ENCODE data around the gene PTPRA.
A peak's percentile ranks its signal among the peaks of the same experiment; 100 is the strongest.
"Not testable (repeated sequence)": the region's sequence is repeated elsewhere in the genome, so short reads cannot be mapped to it uniquely, and the experiment has no call there.

Gene PTPRA

DNA sequence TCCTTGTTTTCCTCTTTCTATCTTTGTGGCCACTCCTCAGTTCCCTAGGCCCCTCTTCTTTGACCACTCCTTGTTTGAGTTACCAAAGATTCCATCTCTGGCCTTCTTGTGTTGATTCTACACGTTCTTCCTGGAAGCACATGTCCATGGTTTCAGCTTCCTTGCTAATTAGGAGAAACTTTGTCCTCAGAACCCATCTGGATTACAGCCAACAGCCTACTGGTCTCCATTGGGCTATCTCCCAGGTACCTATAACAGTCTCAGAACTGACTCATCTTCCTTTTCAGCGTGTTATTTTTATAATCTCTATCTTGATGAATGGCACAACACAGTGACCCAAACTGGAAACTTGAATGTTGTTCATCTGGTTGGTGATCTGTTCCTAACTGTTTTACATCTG lies 17.5 kb downstream of the PTPRA start:
- DNase-seq (ENCODE audit: insufficient read length) (no peak), FAIRE-seq (no peak)
- TF ChIP-seq POLR2A (IDR thresholded peaks at IDR 0.05; ENCODE audit: low read depth, low read length), result no peak

DNA sequence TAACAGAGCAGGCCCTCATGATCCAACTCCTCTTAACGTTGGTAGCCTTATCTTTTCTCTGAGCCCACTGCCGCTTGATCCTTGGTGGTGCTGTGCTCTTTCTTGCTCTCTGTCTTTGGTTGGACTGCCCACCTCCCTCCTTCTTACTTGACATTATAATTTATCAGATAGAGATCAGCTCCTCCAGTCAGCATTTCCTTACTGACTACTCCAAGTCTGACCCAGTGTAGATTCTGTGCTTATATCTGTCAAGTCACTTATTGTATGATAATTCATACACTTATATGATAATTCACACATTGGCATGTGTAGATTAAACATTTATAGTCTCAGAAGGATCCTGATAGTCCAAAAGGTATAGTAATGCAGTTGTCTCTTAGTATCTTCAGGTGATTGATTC lies 18.1 kb downstream of the PTPRA start:
- DNase-seq (ENCODE audit: insufficient read length), result no peak
- no peak for FAIRE-seq
- TF ChIP-seq TAF1 (IDR thresholded peaks at IDR 0.05; ENCODE audit: borderline replicate concordance, low read depth, low read length) (no peak), POLR2A (IDR thresholded peaks at IDR 0.05; ENCODE audit: low read depth, low read length) (no peak), POLR2AphosphoS5 (IDR thresholded peaks at IDR 0.05; ENCODE audit: low read depth, low read length) (no peak)

DNA sequence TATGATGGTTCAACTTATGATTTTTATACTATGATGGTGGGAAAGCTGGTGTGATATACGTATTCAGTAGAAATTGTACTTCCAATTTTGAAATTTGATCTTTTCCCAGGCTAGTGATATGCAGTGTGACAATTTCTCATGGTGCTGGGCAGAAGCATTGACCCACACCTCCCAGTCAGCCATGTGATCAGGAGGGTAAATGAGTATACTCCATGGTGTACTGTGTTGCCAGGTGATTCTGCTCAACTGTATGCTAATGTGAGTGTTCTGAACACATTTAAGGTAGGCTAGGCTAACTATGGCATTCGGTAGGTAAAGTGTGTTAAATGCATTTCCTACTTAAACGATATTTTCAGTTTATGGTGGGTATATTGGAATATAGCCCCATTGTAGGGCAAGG lies 19.1 kb downstream of the PTPRA start:
- no peak for DNase-seq (ENCODE audit: insufficient read length)
- TF ChIP-seq POLR2AphosphoS5 (IDR thresholded peaks at IDR 0.05; ENCODE audit: low read depth, low read length) (no peak), POLR2A (IDR thresholded peaks at IDR 0.05; ENCODE audit: low read depth, low read length) (no peak), TAF1 (IDR thresholded peaks at IDR 0.05; ENCODE audit: borderline replicate concordance, low read depth, low read length) (no peak)
- FAIRE-seq, result no peak

DNA sequence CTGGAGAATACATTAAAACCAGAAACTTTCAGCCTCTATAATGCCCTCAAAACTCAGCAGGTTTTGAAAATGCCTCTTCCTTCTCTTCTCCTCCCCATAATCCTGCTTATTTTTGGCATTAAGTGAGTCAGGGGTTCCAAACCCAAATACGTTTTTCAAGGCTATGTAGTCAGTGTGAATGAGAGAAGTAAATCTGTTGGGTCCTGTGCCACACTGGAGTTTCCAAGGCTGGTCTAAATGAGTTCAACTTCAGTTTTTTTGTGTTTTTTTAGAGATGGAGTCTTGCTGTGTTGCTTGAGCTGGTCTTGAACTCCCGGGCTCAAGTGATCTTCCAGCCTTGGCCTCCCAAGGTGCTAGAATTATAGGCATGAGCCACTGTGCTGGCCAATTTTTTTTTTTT lies 20.9 kb downstream of the PTPRA start:
- TF ChIP-seq POLR2AphosphoS5 (IDR thresholded peaks at IDR 0.05; ENCODE audit: low read depth, low read length) (no peak), TAF1 (IDR thresholded peaks at IDR 0.05; ENCODE audit: borderline replicate concordance, low read depth, low read length) (no peak), POLR2A (IDR thresholded peaks at IDR 0.05; ENCODE audit: low read depth, low read length) (no peak)
- DNase-seq (ENCODE audit: insufficient read length), result no peak
- FAIRE-seq, result no peak

DNA sequence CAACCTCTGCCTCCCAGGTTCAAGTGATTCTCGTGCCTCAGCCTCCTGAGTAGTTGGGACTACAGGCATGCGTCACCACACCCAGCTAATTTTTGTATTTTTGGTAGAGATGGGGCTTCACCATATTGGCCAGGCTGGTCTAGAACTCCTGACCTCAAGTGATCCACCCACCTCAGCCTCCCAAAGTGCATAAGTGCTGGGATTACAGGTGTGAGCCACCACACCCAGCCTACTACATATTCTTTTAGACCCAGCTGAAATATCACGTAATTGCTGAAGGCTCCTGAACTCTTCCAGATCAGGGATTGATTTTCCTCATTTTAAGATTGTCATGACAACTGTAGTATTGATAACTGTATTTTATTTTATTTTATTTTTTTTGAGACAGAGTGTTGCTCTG lies 21.9 kb downstream of the PTPRA start:
- FAIRE-seq, result not testable (repeated sequence)

DNA sequence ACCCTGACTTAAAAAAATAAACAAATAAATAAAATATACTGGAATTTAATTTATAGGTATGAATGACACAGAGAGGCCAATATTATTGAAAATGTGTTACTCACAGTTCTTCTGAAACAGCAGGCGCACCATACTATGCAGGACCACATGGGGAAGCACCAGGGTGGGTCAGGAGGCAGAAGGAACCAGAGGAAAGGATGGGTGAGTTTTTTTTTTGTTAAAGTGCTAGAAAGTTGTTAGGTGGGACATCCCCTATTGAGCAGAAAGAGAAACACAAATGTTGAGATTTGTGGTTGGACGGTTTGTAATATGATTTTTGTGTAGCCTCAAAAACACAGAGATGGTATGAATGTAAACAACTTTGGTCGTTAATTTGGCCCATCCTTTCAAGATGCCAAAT lies 26.0 kb downstream of the PTPRA start:
- no peak for DNase-seq (ENCODE audit: insufficient read length)
- TF ChIP-seq POLR2AphosphoS5 (IDR thresholded peaks at IDR 0.05; ENCODE audit: low read depth, low read length) (no peak), TAF1 (IDR thresholded peaks at IDR 0.05; ENCODE audit: borderline replicate concordance, low read depth, low read length) (no peak), POLR2A (IDR thresholded peaks at IDR 0.05; ENCODE audit: low read depth, low read length) (no peak)
- peak; percentile 66 for FAIRE-seq

More for the DNA sequence above, 21.9 kb downstream of the PTPRA start:
- not testable (repeated sequence) for DNase-seq (ENCODE audit: insufficient read length)

DNA sequence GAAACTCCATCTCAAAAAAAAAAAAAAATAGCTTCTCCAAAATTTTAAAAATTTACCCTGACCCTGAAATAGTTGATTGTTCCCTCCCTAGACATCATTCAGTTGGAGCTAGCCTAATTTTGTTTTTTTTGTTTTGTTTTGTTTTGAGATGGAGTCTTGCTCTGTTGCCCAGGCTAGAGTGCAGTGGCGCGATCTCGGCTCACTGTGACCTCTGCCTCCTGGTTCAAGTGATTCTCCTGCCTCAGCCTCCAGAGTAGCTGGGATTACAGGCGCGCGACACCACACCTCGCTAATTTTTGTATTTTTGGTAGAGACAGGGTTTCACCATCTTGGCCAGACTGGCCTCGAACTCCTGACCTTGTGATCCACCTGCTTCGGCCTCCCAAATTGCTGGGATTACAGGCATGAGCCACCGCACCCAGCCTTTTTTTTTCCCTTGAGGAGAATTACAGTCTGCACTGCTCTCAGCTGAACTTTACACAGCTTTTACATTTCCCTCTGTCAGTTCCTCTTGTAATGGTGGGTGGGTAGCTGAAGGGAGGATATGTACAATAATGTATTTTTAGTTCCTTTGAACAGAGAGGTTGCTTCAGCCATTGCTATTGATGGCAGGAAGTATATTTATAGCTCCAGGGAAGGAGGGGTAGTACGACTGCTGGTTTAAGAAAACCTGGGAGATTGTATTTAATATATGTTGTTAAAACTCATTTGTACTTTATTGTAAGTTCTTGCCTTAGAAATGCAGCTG lies 27.7 kb downstream of the PTPRA start:
- peak; percentile 78 for FAIRE-seq
- peak; percentile 19 for DNase-seq (ENCODE audit: insufficient read length)
- TF ChIP-seq TAF1 (IDR thresholded peaks at IDR 0.05; ENCODE audit: borderline replicate concordance, low read depth, low read length) (no peak), POLR2AphosphoS5 (IDR thresholded peaks at IDR 0.05; ENCODE audit: low read depth, low read length) (no peak), POLR2A (IDR thresholded peaks at IDR 0.05; ENCODE audit: low read depth, low read length) (no peak)

DNA sequence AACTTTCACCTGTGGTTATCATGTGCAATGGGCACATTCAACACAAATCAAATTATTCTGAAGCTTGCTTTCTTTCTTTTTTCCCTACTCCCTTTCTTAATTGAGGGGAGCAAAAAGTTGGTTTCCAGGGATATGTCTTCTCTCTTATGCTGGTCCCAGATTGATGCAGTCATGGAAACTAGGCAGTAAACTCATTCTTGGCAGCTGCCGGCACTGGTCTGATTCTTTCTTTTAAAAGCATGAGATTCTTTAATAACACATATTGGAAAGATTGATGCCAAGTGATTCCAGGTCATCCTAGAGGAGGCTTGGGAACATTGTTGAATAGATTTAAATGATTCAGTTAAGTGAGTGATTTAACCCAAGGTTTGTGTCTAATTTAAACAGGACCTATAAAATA lies 29.0 kb downstream of the PTPRA start:
- no peak for TF ChIP-seq TAF1 (IDR thresholded peaks at IDR 0.05; ENCODE audit: borderline replicate concordance, low read depth, low read length)
- no peak for TF ChIP-seq POLR2A (IDR thresholded peaks at IDR 0.05; ENCODE audit: low read depth, low read length)
- TF ChIP-seq POLR2AphosphoS5 (IDR thresholded peaks at IDR 0.05; ENCODE audit: low read depth, low read length), result no peak
- DNase-seq (ENCODE audit: insufficient read length) (no peak), FAIRE-seq (no peak)

DNA sequence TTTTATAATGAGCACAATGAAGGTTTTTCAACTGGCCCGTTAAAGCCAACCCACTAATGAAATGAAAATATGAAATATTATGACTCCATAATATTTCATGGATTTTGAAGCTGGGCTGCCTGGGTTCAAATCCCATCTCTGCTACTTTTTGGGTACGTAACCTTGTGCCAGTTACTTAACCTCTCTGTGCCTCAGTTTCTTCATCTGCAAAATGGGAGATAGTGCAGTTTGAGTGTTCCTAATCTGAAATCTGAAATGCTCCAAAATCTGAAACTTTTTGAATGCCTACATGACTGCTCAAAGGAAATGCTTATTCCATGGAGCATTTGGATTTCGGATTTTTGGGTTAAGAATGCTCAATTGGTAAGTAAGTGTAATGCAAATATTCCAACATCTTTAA lies 29.5 kb downstream of the PTPRA start:
- TF ChIP-seq TAF1 (IDR thresholded peaks at IDR 0.05; ENCODE audit: borderline replicate concordance, low read depth, low read length), result no peak
- TF ChIP-seq POLR2AphosphoS5 (IDR thresholded peaks at IDR 0.05; ENCODE audit: low read depth, low read length), result no peak
- TF ChIP-seq POLR2A (IDR thresholded peaks at IDR 0.05; ENCODE audit: low read depth, low read length), result no peak
- FAIRE-seq (no peak), DNase-seq (ENCODE audit: insufficient read length) (no peak)

DNA sequence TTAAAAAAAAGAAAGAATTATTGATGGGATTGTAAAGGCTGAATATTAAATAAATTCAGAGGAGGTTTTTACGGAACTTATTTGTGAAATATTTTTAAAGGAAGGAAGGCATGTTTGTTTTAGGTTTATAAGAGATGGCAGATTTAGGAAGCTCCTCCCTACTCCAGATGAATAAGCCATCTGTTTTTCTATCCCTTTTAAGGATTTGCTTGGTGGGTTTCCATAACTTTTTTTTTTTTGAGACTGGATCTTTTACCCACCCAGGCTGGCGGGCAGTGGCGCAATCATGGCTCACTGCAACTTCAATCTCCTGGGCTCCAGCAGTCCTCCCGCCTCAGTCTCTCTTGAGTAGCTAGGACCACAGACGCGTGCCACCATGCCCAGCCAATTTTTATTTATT lies 30.4 kb downstream of the PTPRA start:
- FAIRE-seq, result no peak
- no peak for DNase-seq (ENCODE audit: insufficient read length)
- no peak for TF ChIP-seq POLR2AphosphoS5 (IDR thresholded peaks at IDR 0.05; ENCODE audit: low read depth, low read length)
- no peak for TF ChIP-seq TAF1 (IDR thresholded peaks at IDR 0.05; ENCODE audit: borderline replicate concordance, low read depth, low read length)
- TF ChIP-seq POLR2A (IDR thresholded peaks at IDR 0.05; ENCODE audit: low read depth, low read length), result no peak

DNA sequence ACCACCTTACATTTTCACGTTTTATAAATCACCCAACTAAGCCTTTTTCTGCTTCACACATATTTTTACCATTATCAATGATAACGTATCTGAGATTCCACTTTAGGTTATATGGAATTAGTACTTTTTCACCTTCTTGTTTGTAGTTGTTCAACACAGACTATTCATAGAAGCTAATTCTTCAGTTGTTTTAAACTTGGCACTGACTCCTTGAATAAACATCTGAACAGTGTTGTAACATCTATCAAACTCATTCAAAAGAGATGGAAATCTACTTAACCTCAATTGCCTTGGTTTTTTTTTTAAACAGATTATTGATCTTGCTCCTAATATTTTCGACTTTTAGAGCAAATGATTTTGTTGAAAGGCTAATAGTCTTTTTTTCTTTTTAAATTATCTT lies 34.2 kb downstream of the PTPRA start:
- no peak for TF ChIP-seq POLR2A (IDR thresholded peaks at IDR 0.05; ENCODE audit: low read depth, low read length)
- TF ChIP-seq POLR2AphosphoS5 (IDR thresholded peaks at IDR 0.05; ENCODE audit: low read depth, low read length), result no peak
- no peak for TF ChIP-seq TAF1 (IDR thresholded peaks at IDR 0.05; ENCODE audit: borderline replicate concordance, low read depth, low read length)
- DNase-seq (ENCODE audit: insufficient read length), result no peak
- FAIRE-seq, result no peak

DNA sequence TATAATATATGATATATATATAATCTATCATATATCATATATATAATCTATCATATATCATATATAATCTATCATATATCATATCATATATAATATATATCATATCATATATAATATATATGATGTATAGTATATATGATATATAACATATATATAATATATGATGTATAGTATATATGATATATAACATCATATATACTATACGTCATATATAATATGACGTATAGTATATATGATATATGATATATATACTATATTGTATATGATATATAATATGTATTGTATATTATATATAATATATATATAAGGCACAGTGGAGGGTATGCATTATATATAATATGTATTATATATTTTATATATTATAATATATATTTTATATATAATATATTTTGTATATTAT lies 36.7 kb downstream of the PTPRA start:
- FAIRE-seq, result no peak
- TF ChIP-seq POLR2A (IDR thresholded peaks at IDR 0.05; ENCODE audit: low read depth, low read length), result no peak
- no peak for TF ChIP-seq TAF1 (IDR thresholded peaks at IDR 0.05; ENCODE audit: borderline replicate concordance, low read depth, low read length)
- no peak for TF ChIP-seq POLR2AphosphoS5 (IDR thresholded peaks at IDR 0.05; ENCODE audit: low read depth, low read length)
- no peak for DNase-seq (ENCODE audit: insufficient read length)

DNA sequence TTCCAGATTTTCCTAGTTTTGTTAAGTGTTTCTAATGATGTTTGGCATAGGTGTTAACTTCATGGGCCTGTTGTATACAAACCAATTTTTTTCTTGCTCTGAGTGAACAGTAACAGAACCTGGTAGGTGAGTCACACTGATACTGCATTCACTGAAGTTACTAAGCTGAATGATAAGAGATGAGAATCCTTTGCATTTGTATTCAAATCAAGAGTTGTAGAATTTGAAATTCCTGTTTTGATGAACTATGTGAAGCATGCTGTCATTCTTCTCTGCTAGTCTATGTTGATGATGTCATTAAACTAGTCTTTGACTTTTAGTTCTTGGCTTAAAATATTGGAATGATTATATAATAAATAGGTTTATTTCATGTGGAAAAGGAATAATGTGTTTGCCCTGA lies 37.9 kb downstream of the PTPRA start:
- FAIRE-seq, result no peak
- DNase-seq (ENCODE audit: insufficient read length), result no peak
- TF ChIP-seq POLR2AphosphoS5 (IDR thresholded peaks at IDR 0.05; ENCODE audit: low read depth, low read length), result no peak
- TF ChIP-seq TAF1 (IDR thresholded peaks at IDR 0.05; ENCODE audit: borderline replicate concordance, low read depth, low read length), result no peak
- TF ChIP-seq POLR2A (IDR thresholded peaks at IDR 0.05; ENCODE audit: low read depth, low read length), result no peak

Data from GM12892 (cell line).